PC-9 (cell line): ENCODE measurements around the gene CST7. TPM values are rescaled to one million over a fixed set of nuclear protein-coding genes. Genes with fewer than 3 reads are reported as not detected.

Source experiments
- BruUV-seq: library from RNA; stranded (reverse); fragments of 400-500 nt; replicated peaks from 2 replicates; lab custom pipeline; 2021; lab: Mats Ljungman, UMichigan
- CTCF ChIA-PET: fragments of 300-600 bp; sonication (Branson Sonifier 250); formaldehyde crosslinking; loops from one replicate; lab custom pipeline; 2022; ENCODE audit warnings: antibody characterized with exemption; lab: Charles Lee
- POLR2A ChIA-PET: fragments of 300-600 bp; sonication (Branson Sonifier 250); formaldehyde crosslinking; loops from one replicate; lab custom pipeline; 2022; ENCODE audit warnings: antibody characterized with exemption; ENCODE audit not compliant: unreplicated experiment; lab: Charles Lee
- DNase-seq, 2 experiments: peaks; one replicate each; pipeline versions ENCODE4 v3.0.0 to v3.0.0-alpha.2; 2015 to 2022; ENCODE audit warnings: mixed read lengths in 1 of 2
- H2AFZ ChIP-seq: fragments of 200-600 bp; sonication (generic); 2 replicates; pipeline ENCODE4 v1.8.1; 2017; ENCODE audit warnings: antibody characterized with exemption
- H3F3A ChIP-seq: fragments of 200-600 bp; sonication (generic); 2 replicates; pipeline ENCODE4 v1.8.1; 2017; ENCODE audit warnings: antibody characterized with exemption, mild to moderate bottlenecking, low read depth; ENCODE audit not compliant: insufficient read depth
- H3K27ac ChIP-seq: fragments of 200-600 bp; sonication (generic); 2 replicates; pipeline ENCODE4 v1.6.1; 2016; ENCODE audit warnings: mixed run types
- H3K27me3 ChIP-seq: fragments of 200-600 bp; sonication (generic); 2 replicates; pipeline ENCODE4 v1.6.1; 2016; ENCODE audit warnings: low read depth, mixed run types; ENCODE audit not compliant: insufficient read depth
- H3K36me3 ChIP-seq: fragments of 200-600 bp; sonication (generic); 2 replicates; pipeline ENCODE4 v1.6.1; 2016; ENCODE audit warnings: low read depth, mixed run types
- H3K4me1 ChIP-seq: fragments of 200-600 bp; sonication (generic); replicated peaks from 2 replicates; pipeline ENCODE4 v1.6.1; 2016; ENCODE audit warnings: mixed run types; ENCODE audit not compliant: insufficient read depth
- H3K4me2 ChIP-seq: fragments of 200-600 bp; sonication (generic); 2 replicates; pipeline ENCODE4 v1.6.1; 2017; ENCODE audit warnings: mixed run types
- H3K4me3 ChIP-seq: fragments of 200-600 bp; sonication (generic); 2 replicates; pipeline ENCODE4 v1.6.1; 2016; ENCODE audit warnings: mixed run types
- H3K79me2 ChIP-seq: fragments of 200-600 bp; sonication (generic); 2 replicates; pipeline ENCODE4 v1.6.1; 2017; ENCODE audit warnings: low read depth, mixed run types
- H3K9me2 ChIP-seq: fragments of 200-600 bp; sonication (generic); 2 replicates; pipeline ENCODE4 v1.8.1; 2017; ENCODE audit warnings: mild to moderate bottlenecking; ENCODE audit not compliant: insufficient read depth
- H3K9me3 ChIP-seq: fragments of 200-600 bp; sonication (generic); 2 replicates; pipeline ENCODE4 v1.8.1; 2016; ENCODE audit warnings: low read depth; ENCODE audit not compliant: insufficient read depth
- H4K20me1 ChIP-seq: fragments of 200-600 bp; sonication (generic); 2 replicates; pipeline ENCODE4 v1.8.1; 2017; ENCODE audit not compliant: insufficient read depth
- EZH2 ChIP-seq: fragments of 200-600 bp; sonication (generic); IDR thresholded peaks from 2 replicates; pipeline ENCODE4 v1.8.0; 2017; ENCODE audit warnings: antibody characterized with exemption, low read depth
- intact Hi-C: fragments of 100-400 bp; cut with micrococcal nuclease; formaldehyde crosslinking; loops from one replicate; pipeline ENCODE4 v1.10.0; 2022; ENCODE audit not compliant: unreplicated experiment
- total RNA-seq: library from RNA; stranded (reverse); gene quantifications from 2 replicates; pipeline ENCODE4 v1.2.3, GENCODE V29; 2021
- TF ChIP-seq, protein P1 (sequence below): fragments of 200-600 bp; sonication (generic); conservative IDR thresholded peaks from 2 replicates; pipeline ENCODE4 v1.6.1; 2017; ENCODE audit warnings: mixed run types, antibody characterized with exemption, mild to moderate bottlenecking, moderate library complexity

Gene CST7
- total RNA-seq, 1 experiment from 2014 or later, result not detected

DNA sequence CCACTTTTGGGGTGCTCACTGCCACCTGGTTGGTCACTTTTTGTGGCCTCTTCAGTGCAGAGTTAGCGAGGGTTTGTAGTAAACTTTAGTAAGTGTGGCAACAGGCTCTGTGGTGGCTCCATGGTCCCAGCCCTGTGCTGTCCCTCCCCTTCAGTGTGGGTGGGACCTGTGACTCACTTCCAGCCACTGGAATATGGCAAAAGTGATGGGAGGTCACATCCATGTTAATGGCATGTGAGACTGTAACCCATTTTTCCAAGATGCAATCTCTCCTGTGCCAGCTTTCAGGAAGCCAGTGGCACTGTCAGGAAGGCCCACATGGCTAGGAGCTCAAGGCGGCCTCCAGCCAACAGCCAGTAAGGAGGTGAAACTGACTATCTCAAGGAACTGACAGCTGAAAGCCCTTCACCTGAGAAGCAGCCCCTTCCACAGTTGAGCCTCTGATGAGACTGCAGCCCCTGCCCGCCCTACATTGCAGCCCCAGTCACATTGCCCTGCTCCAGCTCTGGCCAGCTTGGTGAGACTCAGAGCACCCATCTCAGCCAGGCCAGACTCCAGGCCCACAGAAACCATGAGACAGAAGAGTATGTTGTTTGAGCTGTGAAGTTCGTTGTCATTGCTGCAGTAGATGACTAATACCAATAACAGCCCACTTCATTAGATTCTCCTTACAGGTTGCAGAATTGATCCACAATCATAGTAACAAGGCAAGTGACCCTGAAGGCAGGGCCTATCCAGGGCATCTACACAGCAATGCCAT, 13.1 kb upstream of the CST7 start:
- Histone ChIP-seq H3K4me3 (no peak overlapping the region), H3F3A (peaks cover under 1% of the 10 kb centered on the region; the same call in 1 of the 2 replicates), H3K27me3 (no peaks in the 10 kb centered on the region), H3K4me1 (peaks cover 15% of the 10 kb centered on the region), H3K36me3 (no peaks in the 10 kb centered on the region), H3K9me3 (no peaks in the 10 kb centered on the region), H2AFZ (no peak overlapping the region), H3K9me2 (no peaks in the 10 kb centered on the region), H3K79me2 (no peaks in the 10 kb centered on the region), H3K27ac (no peak overlapping the region), H4K20me1 (no peaks in the 10 kb centered on the region), H3K4me2 (no peak overlapping the region)
- intact Hi-C loops, result loop anchor here (10.0 kb wide), 1 partner anchor 139 kb away; no protein-coding TSS in a partner anchor
- ChIA-PET POLR2A (no interaction called here), CTCF (no interaction called here)
- no peak for DNase-seq
- no peak for TF ChIP-seq EZH2
- TF ChIP-seq, protein P1, sequence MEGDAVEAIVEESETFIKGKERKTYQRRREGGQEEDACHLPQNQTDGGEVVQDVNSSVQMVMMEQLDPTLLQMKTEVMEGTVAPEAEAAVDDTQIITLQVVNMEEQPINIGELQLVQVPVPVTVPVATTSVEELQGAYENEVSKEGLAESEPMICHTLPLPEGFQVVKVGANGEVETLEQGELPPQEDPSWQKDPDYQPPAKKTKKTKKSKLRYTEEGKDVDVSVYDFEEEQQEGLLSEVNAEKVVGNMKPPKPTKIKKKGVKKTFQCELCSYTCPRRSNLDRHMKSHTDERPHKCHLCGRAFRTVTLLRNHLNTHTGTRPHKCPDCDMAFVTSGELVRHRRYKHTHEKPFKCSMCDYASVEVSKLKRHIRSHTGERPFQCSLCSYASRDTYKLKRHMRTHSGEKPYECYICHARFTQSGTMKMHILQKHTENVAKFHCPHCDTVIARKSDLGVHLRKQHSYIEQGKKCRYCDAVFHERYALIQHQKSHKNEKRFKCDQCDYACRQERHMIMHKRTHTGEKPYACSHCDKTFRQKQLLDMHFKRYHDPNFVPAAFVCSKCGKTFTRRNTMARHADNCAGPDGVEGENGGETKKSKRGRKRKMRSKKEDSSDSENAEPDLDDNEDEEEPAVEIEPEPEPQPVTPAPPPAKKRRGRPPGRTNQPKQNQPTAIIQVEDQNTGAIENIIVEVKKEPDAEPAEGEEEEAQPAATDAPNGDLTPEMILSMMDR, result no peak
- BruUV-seq, result no TSS peak

DNA sequence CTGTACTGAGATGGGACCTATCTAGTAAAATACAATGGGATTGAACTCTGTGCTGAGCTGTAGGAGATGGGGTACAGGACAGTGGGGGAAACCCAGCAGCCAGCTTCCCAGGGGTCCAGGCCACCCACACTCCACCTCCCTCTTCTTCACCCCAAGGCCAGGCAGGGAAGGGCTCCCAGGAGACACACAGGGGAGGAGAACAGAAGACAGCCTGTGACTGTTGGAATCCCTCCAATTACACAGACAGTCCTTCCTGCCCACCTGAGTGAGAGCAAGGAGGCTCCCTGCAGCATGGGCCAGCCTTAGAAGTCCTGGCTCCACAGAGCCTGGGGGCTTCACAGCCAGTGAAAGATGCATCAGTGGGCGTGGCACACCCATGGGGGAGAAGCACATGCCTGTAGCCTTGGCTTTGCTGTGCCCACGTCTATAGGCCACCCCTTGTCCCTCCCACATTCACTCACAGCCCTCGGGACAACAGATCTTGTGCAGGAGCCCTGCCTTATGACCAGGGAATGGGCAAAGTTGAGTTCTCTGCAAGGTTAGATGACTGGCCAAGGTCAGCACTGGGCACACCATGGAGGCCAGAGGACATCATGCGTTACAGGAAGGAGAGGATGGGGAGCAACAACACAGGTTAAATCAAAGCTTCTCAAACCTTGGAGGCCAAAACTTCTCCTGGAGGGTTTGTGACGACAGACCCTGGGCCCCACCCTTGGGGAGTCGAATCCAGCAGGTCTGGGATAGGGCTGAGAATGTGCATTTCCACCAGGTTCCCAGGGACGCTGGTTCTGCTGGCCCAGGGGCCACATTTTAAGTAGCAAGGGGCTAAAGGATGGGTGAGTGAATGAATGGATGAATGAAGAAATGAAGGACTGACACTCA, 12.3 kb upstream of the CST7 start:
- Histone ChIP-seq H3K4me1 (peaks cover 7% of the 10 kb centered on the region), H3K4me3 (no peak overlapping the region), H3K79me2 (no peaks in the 10 kb centered on the region), H3F3A (no peaks in the 10 kb centered on the region), H3K27ac (no peak overlapping the region), H3K4me2 (no peak overlapping the region), H3K36me3 (no peaks in the 10 kb centered on the region), H3K27me3 (no peaks in the 10 kb centered on the region), H3K9me3 (no peaks in the 10 kb centered on the region), H3K9me2 (no peaks in the 10 kb centered on the region), H2AFZ (no peak overlapping the region), H4K20me1 (no peaks in the 10 kb centered on the region)
- TF ChIP-seq, protein P1, result no peak
- no peak for TF ChIP-seq EZH2
- no TSS peak for BruUV-seq
- intact Hi-C loops, result loop anchor here (10.0 kb wide), 1 partner anchor 138 kb away; no protein-coding TSS in a partner anchor
- POLR2A ChIA-PET, result no interaction called here
- CTCF ChIA-PET, result no interaction called here
- DNase-seq, result no peak

DNA sequence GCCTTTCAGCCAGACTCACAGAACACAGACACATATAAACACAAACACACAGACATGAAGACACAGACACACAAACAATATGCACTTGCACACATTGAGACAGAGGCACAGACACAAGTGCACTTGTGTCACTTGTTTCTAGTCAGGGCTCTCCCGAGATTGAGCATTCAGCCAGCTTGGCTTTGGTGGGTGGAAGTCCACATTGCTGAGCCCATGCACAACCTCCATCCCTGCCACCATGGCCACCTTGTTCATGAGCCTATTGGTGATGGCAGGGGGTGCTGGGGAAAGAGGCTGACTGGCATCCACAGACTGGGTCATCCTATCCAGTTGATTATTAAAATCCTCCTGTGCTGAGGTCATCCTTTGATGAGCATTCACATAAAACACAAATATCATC, 11.5 kb upstream of the CST7 start:
- Histone ChIP-seq H4K20me1 (no peaks in the 10 kb centered on the region), H3K9me3 (no peaks in the 10 kb centered on the region), H3K4me1 (no peaks in the 10 kb centered on the region), H3K4me2 (no peak overlapping the region), H2AFZ (no peak overlapping the region), H3K4me3 (no peak overlapping the region), H3K27ac (no peak overlapping the region), H3F3A (no peaks in the 10 kb centered on the region), H3K9me2 (no peaks in the 10 kb centered on the region), H3K36me3 (no peaks in the 10 kb centered on the region), H3K79me2 (no peaks in the 10 kb centered on the region), H3K27me3 (no peaks in the 10 kb centered on the region)
- POLR2A ChIA-PET, result no interaction called here
- BruUV-seq, result no TSS peak
- intact Hi-C loops, result loop anchor here (10.0 kb wide), 1 partner anchor 137 kb away; no protein-coding TSS in a partner anchor
- no peak for DNase-seq
- TF ChIP-seq, protein P1, result no peak
- TF ChIP-seq EZH2, result no peak
- CTCF ChIA-PET, result no interaction called here
